Coronary artery (tissue), 2 donors: ENCODE results near the gene EPAS1.

Experiments used
- DNase-seq: peaks from one replicate; pipeline ENCODE4 v3.0.0-alpha.2; 2017; ENCODE audit warnings: low spot score
- H3K27ac ChIP-seq, 2 donors: fragments of 200-600 bp; sonication (generic); one replicate each; pipeline ENCODE4 v1.5.1; 2016 to 2019
- H3K4me3 ChIP-seq: fragments of 200-600 bp; sonication (generic); 2 replicates; pipeline ENCODE4 v1.5.1; 2016; ENCODE audit warnings: mild to moderate bottlenecking, moderate library complexity
- CTCF ChIP-seq: fragments of 200-600 bp; sonication (generic); IDR thresholded peaks from one replicate; pipeline ENCODE4 v1.5.1; 2019; ENCODE audit warnings: antibody characterized with exemption

The EPAS1 gene

DNA sequence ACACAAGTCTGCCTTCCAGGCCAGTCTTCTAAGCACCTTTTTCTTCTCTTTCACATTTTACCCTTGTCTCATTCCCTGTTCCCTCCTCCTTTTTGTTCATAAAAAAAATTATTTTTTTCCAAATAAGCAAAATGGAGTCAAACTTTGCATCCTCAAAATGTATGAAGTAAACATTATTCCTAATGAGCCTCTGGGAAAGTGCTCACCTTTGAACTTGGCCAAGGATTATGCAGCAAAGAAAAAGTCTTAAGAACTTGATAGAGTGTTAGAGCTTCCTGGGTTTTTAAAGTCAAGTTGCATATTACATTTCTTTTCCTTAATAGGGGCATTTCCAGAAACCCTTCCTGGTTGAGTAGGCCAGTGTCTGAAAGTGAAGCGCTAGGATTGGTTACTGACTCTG, 31.6 kb downstream of the EPAS1 start:
- Histone ChIP-seq H3K4me3 (no peak overlapping the region), H3K27ac (peak overlapping the region; percentile 4 to 77)
- no peak for TF ChIP-seq CTCF
- no peak for DNase-seq

GRCh38 chr2:46329340-46329739, 32.1 kb downstream of the EPAS1 start:
- DNase-seq = no peak
- no peak for TF ChIP-seq CTCF
- Histone ChIP-seq H3K4me3 (peak overlapping the region; percentile 35), H3K27ac (peak overlapping the region; percentile 4 to 77)

DNA sequence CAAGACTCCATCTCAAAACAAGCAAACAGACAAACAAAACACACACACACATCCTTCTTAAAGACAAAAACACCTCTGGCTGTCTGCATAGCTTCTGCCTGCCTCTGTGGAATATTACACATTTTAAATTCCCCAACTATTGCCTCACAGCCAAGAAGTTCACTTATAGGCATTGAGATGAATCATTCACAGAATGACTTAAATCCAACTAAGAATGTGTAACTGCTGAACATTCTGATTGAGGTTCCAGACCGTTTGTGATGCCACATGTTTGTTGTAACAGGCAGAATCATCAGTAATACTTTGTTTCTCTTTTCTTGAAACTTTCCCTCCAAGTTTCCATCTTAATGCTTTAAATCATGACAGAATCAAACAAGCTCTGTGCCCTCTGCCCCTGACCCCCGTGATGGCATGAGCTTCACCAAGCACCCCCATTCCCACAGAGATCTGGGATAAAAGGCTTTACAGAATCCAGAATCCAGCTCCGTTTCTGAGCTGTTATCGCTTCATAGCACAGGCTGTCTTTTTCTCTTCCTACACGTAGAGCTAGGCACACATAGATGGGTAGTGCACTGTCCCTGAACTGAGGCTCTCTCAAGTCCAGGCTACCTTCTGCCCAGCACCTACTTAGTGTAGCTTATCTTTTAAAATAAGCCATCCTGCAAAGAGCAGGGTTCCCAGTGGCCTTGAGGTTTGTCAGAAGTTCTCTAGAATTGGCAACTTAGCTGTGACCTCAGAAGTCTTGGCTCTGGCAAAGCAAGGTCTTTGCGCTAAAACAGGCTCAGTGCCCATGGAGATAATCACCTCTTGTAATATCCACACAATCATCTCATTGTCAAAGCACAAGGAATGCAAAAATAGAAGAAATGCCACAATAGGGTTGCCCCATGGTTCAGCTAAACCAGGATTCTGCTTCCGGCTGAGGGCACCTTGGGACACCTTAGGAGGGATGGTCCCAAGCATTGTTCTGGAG, 32.9 kb downstream of the EPAS1 start:
- H3K27ac ChIP-seq = peak overlapping the region; percentile 77 to 87

DNA sequence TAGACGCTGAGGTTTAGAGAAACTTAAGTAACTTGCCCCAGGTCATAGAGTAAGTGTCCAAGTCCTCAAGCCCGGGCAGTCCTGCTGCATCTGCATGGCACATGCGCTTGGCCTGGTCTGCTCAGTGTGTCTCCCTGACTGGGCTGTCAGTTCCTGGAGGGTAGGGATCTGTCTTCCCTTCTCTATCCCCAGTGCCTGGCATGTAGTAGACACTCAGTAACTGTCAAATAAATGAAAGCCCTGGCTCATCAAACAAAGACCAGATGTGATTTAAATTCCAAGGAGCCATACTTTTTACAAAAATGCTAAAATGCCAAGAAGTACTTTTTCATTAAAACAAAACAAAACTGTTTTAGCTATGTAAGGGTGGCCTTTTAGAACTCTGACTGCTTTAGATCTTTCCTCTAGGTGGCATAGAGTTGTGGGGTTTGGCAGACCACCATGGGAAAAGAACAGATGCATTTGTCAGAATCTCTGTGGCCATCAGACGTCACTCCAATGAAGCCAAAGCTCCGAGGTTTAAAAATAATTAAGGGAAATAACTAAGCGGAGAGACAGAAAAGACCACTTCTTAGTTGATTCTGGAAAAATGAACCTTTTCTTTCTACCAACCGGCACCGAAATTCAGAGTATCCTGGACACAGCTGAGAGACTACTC, 34.0 kb downstream of the EPAS1 start:
- no peak for DNase-seq
- no peak for TF ChIP-seq CTCF
- Histone ChIP-seq H3K4me3 (peak overlapping the region; percentile 32), H3K27ac (peak overlapping the region; percentile 84 to 87)

More for the DNA sequence above, 32.9 kb downstream of the EPAS1 start:
- peak overlapping the region; percentile 35 for H3K4me3 ChIP-seq
- no peak for TF ChIP-seq CTCF
- DNase-seq = no peak

- Histone ChIP-seq H3K27ac (peak overlapping the region; percentile 84 to 87), H3K4me3 (peak overlapping the region; percentile 48)
- TF ChIP-seq CTCF = no peak
- peak; percentile 78 for DNase-seq
Measured at GRCh38 chr2:46332686-46333281, 35.6 kb downstream of the EPAS1 start.

DNA sequence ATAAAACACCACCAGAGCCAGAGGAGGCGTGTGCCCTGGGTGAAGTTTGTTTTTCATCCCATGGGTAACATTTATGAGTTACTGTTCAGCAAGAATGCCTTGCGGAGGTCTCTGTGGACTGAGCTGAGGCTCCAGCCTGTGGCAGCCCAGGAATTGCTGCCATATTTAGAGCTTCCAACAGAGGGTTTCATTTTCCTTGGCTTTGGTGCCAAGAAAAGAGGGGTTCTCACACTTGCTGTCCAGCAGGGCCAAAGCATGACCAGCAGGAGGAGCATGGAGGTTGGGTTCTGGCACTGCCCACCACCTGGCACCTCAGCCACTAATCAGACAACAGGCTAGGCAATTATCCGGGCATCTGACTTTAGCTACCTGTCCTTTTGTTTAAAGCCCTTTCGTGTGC, 36.7 kb downstream of the EPAS1 start:
- Histone ChIP-seq H3K4me3 (peak overlapping the region; percentile 55), H3K27ac (peak overlapping the region; percentile 84 to 87)
- DNase-seq = peak; percentile 79
- peak; percentile 17 for TF ChIP-seq CTCF
